ENCODE measurements around the gene DENND11.
A peak's percentile ranks its signal among the peaks of the same experiment; 100 is the strongest.

DENND11 gene

GRCh38 chr7:141676618-141677017, 25.3 kb downstream of the DENND11 start:
- DNase-seq = no peak

DNA sequence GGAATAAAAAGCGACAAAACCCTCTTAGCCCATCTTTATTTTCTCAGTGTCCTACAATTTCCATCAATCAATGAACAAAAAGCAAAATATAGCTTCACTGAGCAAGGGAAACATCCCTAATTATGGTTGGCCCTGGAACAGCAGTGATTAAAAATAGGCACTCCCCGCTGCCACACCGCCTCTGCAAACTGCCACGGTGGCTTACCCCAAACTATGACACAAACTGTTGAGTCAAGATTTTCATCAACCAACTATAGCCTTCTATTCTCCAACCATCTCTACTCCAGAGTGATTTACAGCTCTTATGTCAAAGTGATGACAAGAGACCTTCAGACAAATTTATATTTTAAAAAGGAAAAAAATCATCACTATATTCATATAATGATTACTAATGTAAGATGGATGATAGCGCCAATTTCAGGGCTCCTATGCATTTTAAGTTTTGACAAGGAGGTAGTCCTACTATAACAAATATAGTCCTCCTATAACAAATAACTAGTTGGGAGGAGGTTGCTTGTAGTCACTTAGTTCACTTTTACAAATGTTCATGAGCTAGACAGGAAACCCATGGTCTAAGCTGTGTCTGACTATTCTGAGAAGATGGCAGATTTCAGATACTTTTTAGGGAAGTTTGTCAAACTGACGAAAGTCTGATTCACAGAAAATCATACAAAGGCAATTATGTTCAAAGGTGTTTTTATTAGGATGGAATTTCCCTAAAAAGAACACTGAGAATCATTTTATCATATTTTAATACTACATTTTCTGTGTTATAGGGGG, 26.3 kb downstream of the DENND11 start:
- no peak for DNase-seq

GRCh38 chr7:141674702-141675101, 27.3 kb downstream of the DENND11 start:
- DNase-seq = no peak

- DNase-seq = no peak
Measured at GRCh38 chr7:141674171-141674671, 27.7 kb downstream of the DENND11 start.

DNA sequence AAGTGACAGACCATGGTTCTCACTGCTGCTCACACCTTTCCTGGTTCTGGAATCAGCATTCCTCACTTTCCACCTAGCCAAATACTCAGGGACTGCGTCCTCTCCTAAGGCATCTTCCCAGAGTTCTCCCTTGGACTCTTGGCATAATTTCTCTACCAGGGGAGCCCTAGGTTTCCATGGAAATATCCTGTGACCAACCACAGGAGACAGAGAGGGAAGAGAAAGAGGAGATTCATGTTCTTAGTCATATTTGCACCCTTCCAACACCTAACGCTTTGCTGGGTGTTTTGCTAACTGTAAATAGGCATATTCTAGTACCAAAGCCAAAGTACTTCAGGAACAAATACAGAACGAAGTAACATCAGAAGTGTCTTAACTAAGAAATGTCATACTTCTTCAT, 28.6 kb downstream of the DENND11 start:
- no peak for DNase-seq

DNA sequence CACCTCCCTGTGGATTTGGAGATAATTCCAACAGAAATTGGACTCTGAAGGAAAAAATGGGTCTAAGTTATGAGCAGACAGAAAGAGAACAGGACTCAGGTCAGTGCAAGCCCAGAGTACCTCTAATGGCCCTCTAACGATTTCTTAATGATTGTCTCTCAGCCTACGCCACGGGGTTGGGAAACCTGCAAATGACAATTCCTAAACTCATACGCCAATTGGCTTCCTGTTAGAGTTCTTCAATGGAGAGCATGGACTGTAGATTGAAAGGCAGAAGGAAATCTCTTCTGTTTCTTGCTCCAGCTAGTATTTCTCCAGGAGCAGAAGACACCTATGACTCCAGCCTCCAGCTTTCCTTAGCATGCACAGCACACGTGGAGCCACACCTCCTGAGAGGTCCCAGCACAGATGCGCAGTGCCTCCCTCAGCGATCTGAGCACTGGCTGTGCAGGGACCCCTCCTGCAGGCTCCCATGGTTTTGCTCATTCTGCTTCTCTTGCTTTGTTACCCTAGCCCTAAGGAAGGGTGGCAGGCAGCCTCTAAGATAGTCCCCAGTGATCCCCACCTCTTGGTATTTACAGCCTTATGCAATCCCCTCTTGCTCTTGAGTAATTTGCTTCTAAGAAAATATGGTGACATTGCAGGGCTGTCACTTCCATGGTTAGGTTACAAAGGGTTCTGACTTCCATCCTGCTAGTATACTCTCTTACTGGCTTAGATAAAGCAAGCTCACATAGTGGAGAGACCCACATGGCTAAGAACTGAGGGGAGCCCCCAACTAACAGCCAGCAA, 30.1 kb downstream of the DENND11 start:
- DNase-seq = no peak

- DNase-seq = no peak
Measured at GRCh38 chr7:141668853-141669252, 33.1 kb downstream of the DENND11 start.

- no peak for DNase-seq
Measured at GRCh38 chr7:141666071-141666470, 35.9 kb downstream of the DENND11 start.

DNA sequence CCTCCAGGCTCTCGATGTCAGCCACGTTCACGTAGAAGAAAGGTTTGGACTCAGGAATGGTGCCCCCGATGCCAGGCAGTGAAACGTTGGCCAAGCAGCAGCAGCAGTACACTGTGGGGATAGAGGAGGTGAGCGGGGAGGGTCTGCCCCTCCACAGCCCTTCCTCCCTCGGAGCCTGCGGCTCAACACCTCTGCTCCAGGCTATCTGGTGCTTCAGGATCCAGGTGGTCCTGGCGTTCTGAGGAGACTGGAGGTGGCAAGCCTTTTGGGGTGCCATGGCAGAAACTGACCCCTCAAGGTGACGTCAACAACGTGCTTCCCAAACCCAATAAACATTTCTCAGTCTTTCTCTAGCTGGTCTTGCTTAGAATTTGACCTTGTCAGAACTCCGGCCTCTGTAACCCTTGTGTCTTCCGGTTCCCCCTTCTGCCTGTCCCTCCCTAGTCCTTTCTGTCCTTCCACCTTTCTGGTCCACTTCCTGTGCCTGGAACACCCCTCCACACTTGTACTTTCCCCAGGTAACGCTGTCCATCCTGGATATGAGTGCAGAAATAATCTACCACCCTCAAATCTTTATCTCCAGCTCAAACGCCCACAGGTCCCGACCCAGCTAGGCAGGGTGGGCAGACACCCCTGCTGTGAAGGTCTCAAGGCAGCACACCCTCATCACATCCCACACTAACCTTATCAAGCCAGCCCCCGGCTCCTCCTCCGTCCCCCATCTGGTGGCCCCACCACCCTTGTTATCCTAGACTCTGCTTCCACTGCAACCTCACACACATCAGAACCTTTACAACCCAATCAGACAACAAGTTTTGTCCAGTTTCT, 36.5 kb downstream of the DENND11 start:
- DNase-seq = no peak

GRCh38 chr7:141664450-141664849, 37.5 kb downstream of the DENND11 start:
- DNase-seq = no peak

DNA sequence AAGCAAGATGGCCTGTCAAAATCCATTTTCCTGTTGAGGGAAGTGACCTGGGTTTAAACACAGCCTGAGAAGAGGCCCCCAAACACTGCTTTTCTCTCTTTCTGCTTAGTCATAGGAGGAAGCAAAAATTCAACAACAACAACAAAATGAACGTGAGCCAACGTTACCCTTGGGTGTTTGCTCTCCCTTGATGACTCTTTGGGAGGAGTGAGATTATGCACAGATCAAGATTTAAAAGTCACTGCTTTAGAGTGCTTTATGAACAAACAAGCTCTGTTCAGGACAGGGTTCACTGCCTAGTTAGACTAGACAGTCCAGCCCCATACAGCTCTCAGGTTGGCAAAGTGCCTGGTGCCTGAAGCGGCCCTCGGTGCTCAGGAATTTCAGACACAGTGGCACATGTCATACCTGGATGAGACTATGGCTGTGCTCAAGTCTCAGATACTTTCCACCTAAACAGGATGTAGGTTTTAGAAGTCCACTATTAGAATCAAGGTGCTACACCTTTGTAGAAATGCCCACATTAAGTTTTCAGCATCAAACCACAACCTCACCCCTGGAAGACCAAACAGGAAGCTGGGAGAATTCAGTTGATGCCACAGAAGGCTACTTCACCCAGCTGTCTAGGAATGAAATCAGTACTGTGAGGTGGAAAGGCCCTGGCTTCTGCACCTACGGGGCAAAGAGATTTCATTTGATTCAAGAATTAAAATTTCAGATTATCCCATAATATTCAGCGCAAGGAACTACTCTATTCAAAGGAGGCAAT, 38.7 kb downstream of the DENND11 start:
- no peak for DNase-seq

DNA sequence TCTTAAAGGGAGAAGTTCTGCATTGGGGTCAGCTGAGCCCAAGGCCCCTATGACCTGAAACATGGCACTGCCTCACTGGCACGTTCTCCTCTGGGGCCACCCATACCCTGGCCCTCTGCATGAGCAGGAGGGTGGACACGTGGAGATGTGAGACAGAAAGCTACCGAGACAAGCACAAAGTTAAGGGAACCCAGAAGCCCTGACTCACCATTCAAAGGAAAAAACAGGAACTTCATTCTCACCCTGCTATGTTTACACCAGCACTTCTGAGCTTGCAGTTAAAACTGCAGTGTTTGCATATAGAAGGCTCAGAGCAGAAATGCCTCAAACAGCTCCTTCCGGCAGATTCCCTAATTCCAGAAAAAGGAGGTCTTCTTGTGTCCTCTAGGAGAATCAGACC, 41.7 kb downstream of the DENND11 start:
- no peak for DNase-seq

DNA sequence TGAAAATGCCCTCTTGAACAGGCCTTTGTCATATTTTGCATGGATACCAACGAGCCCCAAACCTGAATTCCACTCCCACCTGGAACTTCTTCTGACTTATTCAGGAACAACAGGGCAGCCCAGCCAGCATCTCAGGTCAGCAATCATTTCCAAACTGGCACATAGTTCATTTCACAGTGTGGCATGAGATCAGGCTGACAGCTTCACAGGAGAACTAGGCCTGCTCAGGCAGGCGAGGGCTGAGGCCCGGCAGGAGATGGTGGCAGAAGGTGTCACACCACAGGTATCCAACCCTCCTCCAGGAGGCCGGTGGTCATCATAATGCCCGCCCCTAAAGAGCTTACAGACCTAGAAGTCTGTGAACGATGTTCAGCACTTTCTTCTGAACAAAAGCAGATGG, 42.5 kb downstream of the DENND11 start:
- DNase-seq = no peak

DNA sequence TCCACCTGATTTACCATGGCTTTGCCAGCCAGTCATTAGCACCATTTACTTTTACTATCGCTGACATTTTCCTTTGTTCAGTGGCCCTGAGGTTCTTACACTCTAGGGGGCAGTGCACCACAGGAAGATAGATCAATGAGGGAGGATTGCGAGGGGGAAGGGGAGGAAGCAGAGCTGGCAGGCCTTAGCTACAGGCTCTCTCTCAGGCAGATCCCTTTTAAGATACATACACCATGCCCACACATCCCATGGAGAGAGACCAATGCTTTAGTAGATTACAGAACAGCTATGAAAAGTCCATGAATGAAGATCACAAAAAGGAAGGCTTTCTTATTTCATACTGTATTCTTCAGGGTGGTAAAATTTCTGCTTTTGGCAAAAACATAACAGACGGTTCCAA, 47.4 kb downstream of the DENND11 start:
- DNase-seq = peak; percentile 31 to 44

DNA sequence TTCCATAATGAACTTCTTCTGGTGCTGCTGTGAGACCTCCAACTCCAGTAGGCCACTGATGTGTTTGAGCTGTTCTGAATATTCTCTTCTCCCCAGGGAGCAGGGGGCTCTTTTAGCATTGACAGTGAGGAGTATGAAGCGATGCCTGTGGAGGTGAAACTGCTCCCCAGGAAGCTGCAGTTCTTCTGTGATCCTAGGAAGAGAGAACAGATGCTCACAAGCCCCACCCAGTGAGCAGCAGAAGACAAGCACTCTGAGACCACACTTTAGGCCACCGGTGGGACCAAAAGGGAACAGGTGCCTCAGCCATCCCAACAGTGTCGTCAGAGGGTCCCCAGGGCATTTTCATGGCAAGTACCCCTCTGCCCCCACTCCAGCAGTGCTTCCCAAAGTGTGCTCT, 49.3 kb downstream of the DENND11 start:
- no peak for DNase-seq

Measured in stimulated activated CD4-positive, alpha-beta T cell treated with anti-CD3 and anti-CD28 coated beads, Interleukin-2, amount 100 ng/mL, for 48 hours (primary cell).